Hematopoietic multipotent progenitor cell treated with erythropoietin and hydrocortisone succinate and interleukin-3 and kit ligand, for 4 days (in vitro differentiated cells): ENCODE data around the gene ELP4.
"Not testable (repeated sequence)": the region's sequence is repeated elsewhere in the genome, so short reads cannot be mapped to it uniquely, and the experiment has no call there.

Source experiments
- DNase-seq: peaks from one replicate; pipeline ENCODE4 v3.0.0-alpha.2; 2015

The ELP4 gene

DNA sequence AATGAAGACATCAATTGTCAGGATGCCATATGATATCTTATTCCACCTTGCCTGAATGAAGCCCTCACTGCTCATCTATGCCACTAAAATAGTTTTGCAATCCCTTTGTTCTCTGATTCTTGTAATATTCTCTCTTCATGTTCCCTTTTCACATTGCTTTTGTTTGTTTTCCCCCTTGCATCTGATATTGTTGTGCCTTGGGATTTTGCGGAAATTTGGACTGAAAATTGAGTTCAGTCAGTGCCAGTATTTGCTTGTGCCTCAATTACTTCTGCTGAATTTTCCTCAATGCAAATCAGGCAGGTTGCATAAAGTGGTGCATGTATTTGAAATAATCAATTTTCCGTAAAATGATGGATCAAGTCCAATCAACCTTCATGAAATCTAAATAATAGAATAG lies 203.3 kb downstream of the ELP4 start:
- no peak for DNase-seq

DNA sequence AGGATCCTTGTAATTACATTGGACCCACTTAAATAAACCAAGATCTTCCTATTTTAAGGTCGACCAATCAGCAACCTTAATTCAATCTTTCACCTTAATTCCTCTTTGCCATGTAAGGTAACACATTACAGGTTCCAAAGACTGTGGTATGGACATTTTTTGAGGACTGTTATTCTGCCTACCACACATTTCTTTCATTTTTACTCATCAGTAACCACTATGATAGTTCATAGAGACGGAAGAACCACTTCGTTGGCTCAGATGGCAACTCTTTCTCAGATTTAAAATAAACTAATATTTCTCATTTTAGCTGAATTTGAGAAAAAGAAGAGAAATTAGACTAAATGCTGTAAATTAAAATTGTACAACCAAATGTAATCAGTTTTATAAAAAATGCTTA lies 205.3 kb downstream of the ELP4 start:
- DNase-seq = no peak

DNA sequence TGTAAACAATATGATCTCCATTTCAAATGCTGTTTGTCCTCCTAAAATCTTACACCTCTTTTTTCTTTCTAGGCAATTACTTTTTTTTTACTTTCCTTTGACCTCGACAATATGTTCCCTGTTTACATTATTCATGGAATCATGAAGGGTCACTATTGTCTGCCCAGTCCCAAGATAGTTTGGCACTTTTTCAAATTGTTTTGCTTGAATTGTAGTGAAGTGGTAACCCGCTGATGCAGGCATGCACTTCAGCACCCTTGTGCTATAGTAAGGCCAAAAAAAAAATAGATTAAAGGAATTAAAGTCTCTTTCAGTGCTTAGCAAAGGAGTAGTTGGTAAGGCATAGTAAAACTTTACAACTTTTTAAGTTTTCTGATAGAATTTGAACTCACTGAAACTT lies 210.7 kb downstream of the ELP4 start:
- no peak for DNase-seq

DNA sequence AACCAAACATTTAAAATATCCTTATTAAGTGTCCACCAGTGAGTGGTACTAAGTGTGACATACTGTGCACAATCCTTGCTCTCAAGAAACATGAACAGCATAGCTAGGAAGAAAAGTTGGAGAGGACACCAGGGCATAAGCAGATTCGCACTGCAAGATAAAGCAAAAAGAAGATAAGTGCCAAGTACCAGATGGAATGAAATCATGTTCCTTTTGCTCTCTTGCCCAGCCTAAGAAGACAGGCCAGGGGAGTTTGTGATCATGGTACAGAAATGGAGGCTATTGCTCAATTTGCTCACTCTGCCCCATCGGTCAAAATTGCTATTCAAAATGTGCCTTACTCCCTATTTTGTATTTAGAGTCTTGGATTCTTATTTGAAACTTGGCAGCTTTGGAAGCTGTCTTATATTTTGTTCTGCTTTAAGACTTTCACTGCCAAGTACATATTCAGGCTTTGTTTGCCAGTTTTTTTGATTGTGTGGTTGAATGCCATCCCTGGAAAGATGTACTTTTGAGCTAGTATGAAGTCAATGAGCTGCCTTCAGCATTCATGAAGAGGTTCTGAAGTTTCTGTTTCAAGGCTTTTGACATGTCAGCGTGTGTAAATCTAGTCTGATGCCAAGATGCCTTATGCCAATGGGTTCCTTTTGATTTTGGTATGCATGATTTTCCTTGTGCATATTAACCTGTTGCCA lies 211.3 kb downstream of the ELP4 start:
- DNase-seq = no peak

DNA sequence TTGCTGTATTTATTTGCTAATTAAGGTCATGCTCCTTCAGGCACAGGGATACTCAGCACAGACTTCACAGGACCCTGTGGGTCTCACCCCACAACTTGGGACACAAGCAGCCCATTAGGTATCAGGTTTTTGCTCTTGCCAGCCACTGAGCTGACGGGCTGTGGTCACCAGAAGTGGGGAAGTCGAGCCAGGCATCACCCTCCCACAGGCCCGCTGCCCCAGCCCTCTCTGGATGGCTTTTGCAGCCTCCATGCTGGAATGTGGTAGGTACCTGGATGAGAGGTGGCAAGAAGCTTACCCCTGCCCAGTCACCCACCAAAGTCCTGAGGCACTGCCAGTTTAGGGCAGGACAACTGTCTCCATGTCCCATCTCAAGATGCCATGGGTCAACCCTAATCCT lies 213.2 kb downstream of the ELP4 start:
- DNase-seq = no peak

DNA sequence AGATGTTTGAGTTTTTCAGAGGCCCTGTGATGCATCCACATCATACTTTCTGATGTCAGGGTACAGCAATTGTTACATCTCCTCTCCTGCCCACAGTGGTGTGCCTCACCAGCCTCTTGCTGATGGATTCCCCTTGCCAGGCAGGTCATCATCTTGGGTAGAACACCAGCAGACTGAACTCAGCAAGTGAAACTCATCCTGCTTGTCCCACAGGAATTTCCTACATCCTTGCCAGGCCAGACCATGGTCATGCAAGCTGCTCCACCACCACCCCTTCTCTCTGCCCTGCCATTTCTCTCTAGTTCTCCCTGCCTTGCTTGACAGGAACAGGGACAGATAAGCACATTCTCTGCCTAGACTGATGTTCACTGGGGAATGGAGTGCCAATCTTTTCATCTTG lies 215.6 kb downstream of the ELP4 start:
- no peak for DNase-seq

DNA sequence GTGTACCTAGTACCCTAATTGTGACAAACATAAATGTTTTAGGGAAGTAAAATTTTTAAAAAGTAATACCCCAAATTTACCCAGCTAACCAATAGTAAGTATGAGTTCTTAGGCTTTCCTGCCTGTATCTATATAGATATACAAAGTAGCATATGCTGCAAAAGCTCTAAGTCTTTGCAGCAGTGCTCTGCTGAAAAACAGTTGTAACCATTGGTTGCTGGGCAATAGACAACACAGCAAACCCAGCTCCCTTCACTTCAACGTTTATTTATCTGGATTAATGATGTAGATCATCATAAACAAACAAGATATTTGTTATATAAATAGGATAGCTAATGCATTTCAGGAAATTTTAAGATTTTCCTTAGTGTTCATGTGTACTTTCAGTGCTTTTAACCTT lies 218.9 kb downstream of the ELP4 start:
- no peak for DNase-seq

DNA sequence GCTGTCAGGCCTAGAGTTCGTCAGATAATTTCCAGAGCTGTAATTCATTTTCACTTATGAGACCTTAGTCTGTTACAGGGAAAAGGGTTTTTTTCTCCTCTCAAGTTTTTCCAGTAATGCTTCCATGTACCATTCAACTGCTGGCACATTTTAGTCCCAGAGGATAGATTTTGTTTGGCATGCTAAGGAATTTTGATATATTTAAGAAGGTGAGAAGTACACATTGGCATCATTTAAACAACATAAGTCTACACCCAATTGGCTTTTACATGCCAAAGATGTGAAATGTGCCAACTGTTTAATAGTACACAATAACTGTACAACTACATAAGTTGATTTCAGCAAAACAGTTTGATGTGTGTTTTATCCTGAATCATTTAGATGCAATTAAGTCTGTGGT lies 230.6 kb downstream of the ELP4 start:
- no peak for DNase-seq

DNA sequence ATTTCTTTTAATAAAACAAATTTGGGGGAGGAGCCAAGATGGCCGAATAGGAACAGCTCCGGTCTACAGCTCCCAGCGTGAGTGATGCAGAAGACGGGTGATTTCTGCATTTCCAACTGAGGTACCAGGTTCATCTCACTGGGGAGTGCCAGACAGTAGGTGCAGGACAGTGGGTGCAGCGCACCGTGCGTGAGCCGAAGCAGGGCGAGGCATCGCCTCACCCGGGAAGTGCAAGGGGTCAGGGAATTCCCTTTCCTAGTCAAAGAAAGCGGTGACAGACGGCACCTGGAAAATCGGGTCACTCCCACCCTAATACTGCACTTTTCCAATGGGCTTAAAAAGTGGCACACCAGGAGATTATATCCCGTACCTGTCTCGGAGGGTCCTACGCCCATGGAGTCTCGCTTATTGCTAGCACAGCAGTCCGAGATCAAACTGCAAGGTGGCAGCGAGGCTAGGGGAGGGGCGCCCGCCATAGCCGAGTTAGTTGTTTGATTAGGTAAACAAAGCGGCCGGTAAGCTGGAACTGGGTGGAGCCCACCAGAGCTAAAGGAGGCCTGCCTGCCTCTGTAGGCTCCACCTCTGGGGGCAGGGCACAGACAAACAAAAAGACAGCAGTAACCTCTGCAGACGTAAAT lies 231.3 kb downstream of the ELP4 start:
- DNase-seq = not testable (repeated sequence)

DNA sequence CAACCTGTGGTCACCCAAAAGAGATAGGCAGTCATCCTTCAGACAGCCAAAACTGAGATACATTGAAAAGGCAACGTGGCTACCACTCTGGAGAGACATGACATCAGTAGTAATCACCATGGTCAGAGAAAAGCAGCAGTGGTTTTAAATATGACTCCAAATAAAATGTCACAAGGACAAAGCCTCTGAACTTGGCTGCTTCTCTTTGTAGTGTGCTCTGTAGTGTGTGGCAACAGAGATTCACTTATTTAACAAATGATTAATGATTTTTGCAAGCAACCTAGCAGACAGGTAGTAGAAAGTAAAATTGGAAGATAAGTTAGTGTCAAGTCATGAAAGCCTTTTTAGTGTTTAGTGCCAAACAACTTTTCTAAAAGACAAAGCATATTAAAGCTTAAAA lies 238.0 kb downstream of the ELP4 start:
- DNase-seq = no peak

DNA sequence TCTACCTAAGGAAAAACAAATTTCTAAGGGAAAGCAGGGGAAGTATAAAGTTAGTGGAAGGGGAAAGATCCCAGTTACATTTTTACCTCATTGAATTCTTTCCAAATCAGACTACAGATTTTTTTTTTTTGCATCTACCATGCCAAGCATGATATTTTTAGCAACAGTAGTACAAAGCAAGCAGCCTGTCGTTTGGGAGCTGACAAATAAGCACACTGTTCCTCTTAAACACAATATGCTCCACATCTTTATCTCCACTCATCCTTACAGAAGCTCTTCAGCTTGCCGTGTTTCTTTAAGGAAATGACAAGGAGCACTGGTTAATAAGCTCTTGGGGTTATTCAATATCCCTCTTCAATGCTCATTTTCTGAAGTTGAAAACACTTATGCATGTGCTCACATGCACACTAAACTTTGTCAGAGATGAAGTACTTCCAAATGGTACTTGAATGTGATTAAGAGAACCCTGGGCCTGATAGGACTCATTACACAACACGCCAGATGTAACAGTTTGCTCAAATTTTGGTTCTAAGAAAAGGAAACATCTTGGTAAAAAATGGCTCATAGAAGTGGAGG lies 247.8 kb downstream of the ELP4 start:
- no peak for DNase-seq

DNA sequence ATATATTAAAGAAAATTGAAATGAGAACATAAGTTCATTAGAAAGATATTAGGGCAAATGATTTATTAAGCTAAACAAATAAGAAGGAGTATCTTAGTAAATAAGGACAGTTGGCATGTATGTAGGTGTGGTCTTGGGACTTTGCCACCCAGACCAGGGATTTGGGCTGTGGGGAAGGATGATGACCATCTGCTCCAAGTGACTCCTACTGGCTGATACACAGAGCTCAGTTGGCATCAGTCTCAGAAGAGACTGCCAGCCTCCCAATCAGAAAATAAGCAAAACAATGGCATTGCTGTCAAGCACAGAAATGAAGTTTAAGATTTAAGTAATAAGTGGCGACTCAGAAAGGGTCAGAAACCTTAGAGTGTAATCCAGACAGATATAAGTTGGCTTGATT lies 252.1 kb downstream of the ELP4 start:
- no peak for DNase-seq

DNA sequence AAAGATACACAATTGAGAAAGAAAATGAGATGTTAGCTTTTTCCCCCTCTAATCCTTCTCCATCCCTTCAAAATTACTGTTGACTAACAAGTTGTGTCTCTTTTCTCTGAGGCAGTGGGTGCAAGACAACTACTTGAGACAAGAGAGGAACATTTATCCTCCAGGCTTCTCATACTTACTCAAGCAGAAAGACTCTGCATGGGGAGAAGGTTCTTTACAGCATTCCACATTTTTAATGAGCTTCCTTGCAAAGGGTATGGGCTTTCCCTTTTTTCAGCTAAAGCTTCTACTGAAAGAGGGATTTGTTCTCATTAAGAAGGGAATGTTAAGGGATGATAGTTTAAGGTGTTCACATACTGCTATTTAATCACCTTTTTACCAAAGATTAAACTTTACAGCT lies 253.7 kb downstream of the ELP4 start:
- DNase-seq = no peak

DNA sequence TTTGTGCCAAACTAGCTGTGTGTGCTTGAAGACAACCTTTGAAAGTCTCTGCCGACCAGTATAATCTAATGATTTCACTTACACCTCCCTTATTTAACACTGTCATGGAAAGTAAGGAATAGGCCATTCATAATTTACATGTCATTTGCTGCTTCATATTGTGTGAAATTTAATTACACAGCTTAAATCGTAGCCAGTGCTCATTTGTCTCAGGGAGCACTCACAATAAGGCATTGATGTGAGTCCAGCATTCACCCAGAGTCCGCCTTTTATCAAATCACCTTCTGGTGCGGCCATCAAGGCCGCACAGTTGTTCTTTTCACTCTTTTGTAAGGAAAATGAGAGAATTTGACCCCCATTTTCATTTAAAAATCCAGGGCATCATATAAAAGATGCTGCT lies 254.7 kb downstream of the ELP4 start:
- no peak for DNase-seq

DNA sequence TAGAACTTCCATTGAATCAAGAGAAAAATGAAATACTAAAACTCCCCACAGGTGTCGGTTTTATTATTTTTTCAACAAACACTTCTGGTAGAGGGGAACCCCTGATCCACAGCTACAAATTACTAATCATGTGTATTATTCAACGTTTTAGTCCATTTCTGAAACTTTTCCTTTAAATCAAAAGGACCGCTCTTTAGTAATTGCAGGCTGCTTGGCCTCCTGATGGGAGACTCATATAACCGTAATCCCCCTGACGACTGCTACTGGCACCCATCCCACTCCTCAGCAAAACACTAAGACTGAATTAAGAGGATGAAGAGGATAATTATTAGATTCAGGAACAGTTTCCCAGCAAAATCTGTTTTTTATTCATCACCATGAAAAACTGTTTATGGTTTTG lies 255.2 kb downstream of the ELP4 start:
- DNase-seq = no peak

DNA sequence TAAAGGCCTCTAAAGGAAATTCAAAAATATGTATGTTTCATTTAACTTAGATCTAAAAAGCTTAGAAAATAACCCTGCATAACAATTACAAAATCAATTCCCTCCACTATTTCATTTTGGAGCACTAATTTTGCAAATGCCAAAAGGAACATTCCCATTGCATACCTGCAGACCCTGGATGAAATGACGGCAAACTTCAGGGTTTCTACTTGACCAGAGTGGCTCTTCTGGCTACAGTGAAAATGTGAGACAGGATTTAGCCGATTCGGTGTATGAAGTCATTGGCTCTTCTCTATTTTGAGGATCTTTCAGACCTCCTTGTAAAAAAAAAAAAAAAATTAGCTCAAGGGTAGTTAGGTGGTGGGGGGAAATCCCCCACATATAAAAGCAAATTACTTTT lies 257.5 kb downstream of the ELP4 start:
- DNase-seq = no peak

DNA sequence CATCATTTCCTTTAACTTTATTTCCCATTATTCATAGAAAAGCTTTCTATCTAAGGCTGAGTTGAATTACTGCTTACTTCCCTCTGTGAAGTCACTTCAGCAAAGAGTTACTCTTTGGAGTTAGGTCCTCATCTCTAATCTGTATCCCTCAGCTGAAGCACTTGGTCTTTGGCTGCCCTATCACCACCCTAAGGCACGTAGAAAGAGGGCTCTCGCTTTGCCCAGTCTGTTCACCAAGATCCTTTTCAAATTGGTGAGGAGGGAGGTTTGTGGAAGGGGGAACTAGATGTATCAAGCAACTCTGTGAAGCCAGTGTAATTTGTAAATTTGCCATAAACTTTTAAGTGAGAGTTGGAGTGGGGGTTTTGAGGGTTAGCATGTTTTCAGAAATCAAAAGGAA lies 258.1 kb downstream of the ELP4 start:
- peak; percentile 3 for DNase-seq

DNA sequence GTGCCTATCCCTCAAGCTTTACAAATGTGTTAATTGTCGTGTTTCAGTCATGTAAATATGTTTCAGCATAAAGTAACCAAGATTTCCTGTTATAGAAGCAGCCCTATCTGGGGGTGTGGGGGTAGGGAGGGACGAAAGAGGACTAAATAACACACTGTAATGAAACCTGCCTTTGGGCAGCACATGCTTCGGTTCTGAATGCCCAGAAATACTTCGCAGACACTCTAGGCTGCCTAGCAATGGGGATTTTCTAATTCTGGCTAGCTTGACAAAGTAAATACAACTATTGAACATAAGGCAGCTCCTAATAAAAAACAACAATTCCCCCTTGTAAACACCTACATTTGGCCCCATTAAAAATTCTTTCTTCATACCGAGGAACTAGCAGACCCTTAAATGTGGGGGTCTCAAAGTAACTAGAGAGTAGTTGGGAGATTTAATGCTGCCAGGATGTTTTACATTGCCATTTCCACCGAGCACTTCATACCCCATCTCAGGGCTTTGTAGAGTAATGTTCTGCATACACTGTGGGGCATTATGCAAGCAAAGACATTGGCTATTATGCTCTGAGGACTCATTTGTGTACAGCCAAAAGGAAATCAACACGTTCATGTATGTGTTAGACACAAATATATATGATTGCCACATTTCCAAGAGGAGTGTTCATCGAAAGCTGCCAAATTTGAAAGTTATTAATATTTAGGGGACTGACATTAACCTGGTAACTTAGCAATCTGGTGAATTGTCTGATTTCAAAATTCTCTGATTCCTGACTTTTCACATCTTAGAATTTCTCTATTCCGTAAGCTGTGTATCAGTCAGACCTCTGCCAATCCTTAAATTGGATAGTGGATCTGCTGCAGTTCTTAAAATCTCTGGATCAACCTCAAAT lies 259.4 kb downstream of the ELP4 start:
- DNase-seq = no peak

DNA sequence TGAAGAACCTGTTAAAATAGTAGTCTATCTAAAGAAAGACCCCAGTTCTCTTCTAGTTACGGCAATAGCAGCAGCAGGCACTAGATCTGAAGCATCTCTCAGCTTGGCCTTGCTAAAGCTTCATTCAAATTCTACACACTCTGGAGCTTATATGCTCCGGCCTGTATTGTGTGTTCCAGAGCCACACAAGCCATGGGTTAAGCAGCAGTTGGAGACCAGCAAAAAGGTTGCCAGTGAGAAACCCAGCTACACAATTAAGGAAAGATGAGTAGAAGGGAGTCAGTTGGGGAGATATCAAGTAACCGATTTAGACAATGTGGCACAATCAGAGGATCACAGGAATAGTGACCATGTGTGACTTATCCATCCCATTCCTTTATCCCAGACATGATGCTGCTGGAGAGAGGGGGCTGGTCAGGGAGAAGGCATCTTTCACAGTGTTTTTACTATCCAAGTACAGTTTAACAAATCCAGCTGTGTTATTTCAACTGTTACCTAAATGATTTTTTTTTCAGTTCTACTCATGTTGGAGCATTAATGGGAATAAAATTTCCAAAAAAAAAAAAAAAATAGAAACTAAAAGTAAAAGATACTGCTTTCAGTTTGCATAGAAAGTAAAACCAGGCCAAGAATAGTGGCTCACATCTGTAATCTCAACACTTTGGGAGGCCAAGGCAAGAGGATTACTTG lies 260.6 kb downstream of the ELP4 start:
- no peak for DNase-seq

DNA sequence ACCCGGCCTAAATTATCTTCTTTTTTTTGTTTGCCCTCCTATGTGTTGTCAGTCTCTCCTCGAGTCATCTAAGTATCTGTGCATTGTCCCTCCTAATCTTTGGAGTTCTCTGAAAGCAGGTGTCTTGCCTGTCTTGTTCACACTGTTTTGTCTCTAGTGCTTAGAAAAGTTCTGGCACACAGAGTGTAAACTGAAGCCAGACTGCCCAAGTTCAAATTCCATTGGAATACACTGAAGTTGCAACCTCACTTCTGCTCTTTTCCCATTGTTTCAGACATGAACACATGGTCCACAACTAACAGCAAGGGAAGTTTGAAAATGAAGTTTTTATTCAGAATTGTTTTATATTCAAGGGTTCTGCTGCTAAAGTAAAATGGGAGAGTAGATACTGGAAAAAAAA lies 262.8 kb downstream of the ELP4 start:
- DNase-seq = no peak

DNA sequence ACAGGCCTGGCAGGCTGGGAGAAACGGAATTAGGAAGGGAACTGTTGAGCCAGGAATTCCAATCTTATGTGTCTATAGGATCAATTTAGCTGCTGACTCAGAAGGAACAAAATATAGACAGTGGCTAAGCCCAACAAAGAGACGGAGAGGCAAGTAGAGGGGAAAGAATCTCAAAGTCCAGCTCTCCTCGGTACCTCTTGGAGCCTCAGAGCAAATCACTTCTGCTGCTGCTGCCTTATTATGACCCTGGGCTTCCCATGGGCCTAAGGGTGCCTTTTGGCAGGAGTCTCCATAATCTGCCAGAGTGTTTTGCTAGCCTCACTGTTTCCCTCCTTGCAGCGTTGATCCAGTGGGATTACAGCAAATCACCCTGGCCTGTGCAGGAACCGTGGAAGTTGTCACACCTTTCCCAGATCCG lies 269.8 kb downstream of the ELP4 start:
- no peak for DNase-seq

DNA sequence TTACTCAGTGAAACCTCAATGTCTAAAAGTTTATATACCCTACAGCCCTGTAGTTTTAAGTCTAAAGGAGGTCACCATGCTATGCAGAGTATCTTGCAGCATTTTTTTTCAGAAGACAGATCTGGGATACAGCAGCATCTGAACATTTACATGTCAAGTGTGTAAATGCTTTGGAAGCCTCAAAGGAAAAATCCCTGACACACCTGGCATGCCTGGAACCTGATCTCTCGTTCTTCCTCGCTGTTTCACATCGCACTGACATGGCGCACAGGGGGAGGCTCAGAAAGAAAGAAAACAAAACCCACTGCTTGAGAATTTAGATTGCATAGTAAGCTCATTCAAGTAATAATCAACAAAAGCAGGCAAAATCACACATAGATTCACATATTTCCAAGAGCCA lies 270.5 kb downstream of the ELP4 start:
- no peak for DNase-seq

DNA sequence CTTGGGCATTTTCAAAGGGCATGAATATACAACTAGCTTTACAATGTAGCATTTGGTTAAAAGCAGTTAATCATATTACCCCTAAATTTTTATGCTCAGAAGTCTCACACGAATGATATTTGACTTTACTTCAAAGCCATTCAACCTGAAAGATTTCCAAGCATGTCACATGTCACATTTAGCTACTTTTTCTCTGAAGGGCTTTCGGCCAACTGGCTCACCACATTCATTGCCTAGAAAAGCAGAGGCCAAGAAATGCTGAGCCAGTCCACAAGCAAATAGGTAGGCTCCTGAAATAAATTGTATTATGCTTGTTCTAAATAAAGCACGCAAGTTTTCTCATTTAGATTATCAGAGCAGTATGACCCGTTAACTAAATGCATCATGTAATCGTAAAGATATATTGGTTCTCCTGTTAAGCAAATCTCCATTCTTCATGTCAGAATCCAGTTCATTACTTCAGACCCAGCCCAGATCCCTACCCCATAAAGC lies 271.0 kb downstream of the ELP4 start:
- no peak for DNase-seq
